ENCODE data around the gene EHD3. TPM values are rescaled to one million over a fixed set of nuclear protein-coding genes. Genes with fewer than 3 reads are reported as not detected.

EHD3 gene
- total and polyA plus RNA-seq, 2 of the 8 experiments (the other 6 are each of a cell fraction or from before 2014, with no cell fraction given) = 9.3 to 12.0 TPM

DNA sequence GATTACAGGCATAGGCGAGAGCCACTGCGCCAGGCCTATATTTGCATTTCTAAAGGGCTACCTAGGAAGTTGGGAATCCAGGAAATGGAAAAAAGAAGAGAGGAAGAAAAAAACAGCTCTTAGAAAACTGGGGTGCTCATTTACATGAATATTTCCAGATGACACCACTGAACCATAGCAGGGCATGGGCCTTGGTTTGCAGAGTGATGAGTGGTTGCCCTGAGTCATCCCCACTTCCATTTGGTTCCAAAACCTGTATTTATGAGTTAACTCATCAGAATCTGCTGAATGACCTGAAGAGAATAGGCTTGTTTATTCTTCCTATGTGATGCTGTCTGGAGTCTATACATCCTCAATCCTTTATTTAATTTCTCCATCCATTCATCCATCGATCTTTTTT is 36.2 kb downstream of the EHD3 start:
- H3K56ac ChIP-seq (replicated peaks; ENCODE audit: insufficient read length, low read depth, low read length) = no peak overlapping the region
- no peaks in the 10 kb centered on the region for H3K27me3 ChIP-seq (replicated peaks in 1 of 4; ENCODE audit: control insufficient read depth in 3 of 4, extremely low read depth in 1 of 4, insufficient read depth in 3 of 4, low read length in 3 of 4)
- H4K20me1 ChIP-seq (replicated peaks in 1 of 2; ENCODE audit: control insufficient read depth in 1 of 2, insufficient read depth in 2 of 2, low read length in 2 of 2) = peaks cover 0 to 1% of the 10 kb centered on the region in 2 experiments
- FAIRE-seq = no peak
- no peak overlapping the region for H3K9ac ChIP-seq (replicated peaks in 1 of 4; ENCODE audit: extremely low read depth in 1 of 4, low read depth in 3 of 4, low read length in 3 of 4)
- no peak overlapping the region for H4K8ac ChIP-seq (ENCODE audit: extremely low read depth, insufficient read depth, low read length)
- DNase-seq (ENCODE audit: low read depth in 1 of 2, low spot score in 2 of 2) = no peak
- H3K79me1 ChIP-seq (ENCODE audit: low read depth, low read length) = no peaks in the 10 kb centered on the region
- no peak overlapping the region for H3K23ac ChIP-seq (ENCODE audit: insufficient read length)
- no peak overlapping the region for H3K4me3 ChIP-seq (ENCODE audit: extremely low read depth in 1 of 4, insufficient read depth in 2 of 4, low read depth in 3 of 4, low read length in 4 of 4)
- POLR2A ChIA-PET (ENCODE audit: partially characterized antibody) = interaction anchor here (0.9 to 1.5 kb wide), 4 partner anchors 10 to 559 kb away, joined by 3 to 4 read pairs (median 3); no protein-coding TSS in a partner anchor
- no peak overlapping the region for H2AK5ac ChIP-seq (ENCODE audit: low read depth, low read length)
- no peak overlapping the region for H2BK120ac ChIP-seq (replicated peaks; ENCODE audit: low read depth, low read length)
- no peak overlapping the region for H3K27ac ChIP-seq (ENCODE audit: low read depth, low read length)
- H4K5ac ChIP-seq (ENCODE audit: insufficient read length, low read depth, low read length) = no peak overlapping the region
- peak overlapping the region; percentile 29 to 34; a peak in 1 of 4 replicates for H3K4me2 ChIP-seq (ENCODE audit: insufficient read depth in 1 of 2, low read depth in 2 of 2, low read length in 2 of 2)
- no peak overlapping the region for H3K4ac ChIP-seq (replicated peaks; ENCODE audit: insufficient read length, low read depth, low read length)
- TF ChIP-seq RNF2 (IDR thresholded peaks at IDR 0.05; ENCODE audit: borderline replicate concordance, low read depth, low read length, missing control alignments, poor library complexity, severe bottlenecking) (no peak), SUZ12 (IDR thresholded peaks at IDR 0.05; ENCODE audit: low read length) (no peak), GABPA (IDR thresholded peaks at IDR 0.05; ENCODE audit: borderline replicate concordance, insufficient read depth, low read length) (no peak), PHF8 (conservative IDR thresholded peaks at IDR 0.05; ENCODE audit: low read depth, low read length) (no peak), JUN (IDR thresholded peaks at IDR 0.05; ENCODE audit: low read depth, low read length) (no peak)
- TF ChIP-seq, protein P1, sequence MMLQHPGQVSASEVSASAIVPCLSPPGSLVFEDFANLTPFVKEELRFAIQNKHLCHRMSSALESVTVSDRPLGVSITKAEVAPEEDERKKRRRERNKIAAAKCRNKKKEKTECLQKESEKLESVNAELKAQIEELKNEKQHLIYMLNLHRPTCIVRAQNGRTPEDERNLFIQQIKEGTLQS (IDR thresholded peaks at IDR 0.05; ENCODE audit: insufficient read depth, low read depth, low read length) = no peak
- no peak overlapping the region for H2BK5ac ChIP-seq (ENCODE audit: low read depth, low read length)
- H3K4me1 ChIP-seq (replicated peaks in 1 of 4; ENCODE audit: control insufficient read depth in 3 of 4, insufficient read depth in 4 of 4, low read length in 3 of 4) = peaks cover 2 to 15% (median 8%) of the 10 kb centered on the region in 4 experiments; a peak in 4 of 7 replicates
- no peak overlapping the region for H2BK12ac ChIP-seq (ENCODE audit: low read depth, low read length)
- H3K14ac ChIP-seq (ENCODE audit: insufficient read length) = no peak overlapping the region
- no peaks in the 10 kb centered on the region for H3K79me2 ChIP-seq (ENCODE audit: control insufficient read depth in 1 of 2, insufficient read depth in 2 of 2, low read length in 2 of 2)
- CTCF ChIA-PET (ENCODE audit: partially characterized antibody) = interaction anchor here (0.8 to 2.7 kb wide), 7 partner anchors 12 to 63 kb away, joined by 3 to 15 read pairs (median 3); partner anchors contain the start of gene EHD3
- H2BK20ac ChIP-seq (ENCODE audit: low read length) = no peak overlapping the region
- H4K91ac ChIP-seq (replicated peaks; ENCODE audit: insufficient read length, low read length) = no peak overlapping the region
- no peaks in the 10 kb centered on the region for H3K36me3 ChIP-seq (ENCODE audit: control insufficient read depth in 2 of 4, insufficient read depth in 4 of 4, low read length in 3 of 4)
- 41% methylated on average over 3 of the region's 3 CpGs; no CpG with 5 or more reads in 1 of the 2 experiments for WGBS, 2 experiments (ENCODE audit: extremely low coverage in 1 of 2, insufficient coverage in 1 of 2, insufficient read length in 1 of 2, insufficient replicate concordance in 2 of 2, low coverage in 1 of 2, low lambda C conversion rate in 2 of 2, missing lambda C conversion rate in 1 of 2)
- no peaks in the 10 kb centered on the region for H3K9me3 ChIP-seq (ENCODE audit: insufficient read depth in 2 of 2, low read depth in 1 of 2, low read length in 1 of 2)
- H3K18ac ChIP-seq (ENCODE audit: extremely low read depth, low read length) = no peak overlapping the region
- no peaks in the 10 kb centered on the region for H3K23me2 ChIP-seq (ENCODE audit: low read depth, low read length)
- H2BK15ac ChIP-seq (ENCODE audit: low read length) = no peak overlapping the region
- no peak overlapping the region for H2AFZ ChIP-seq (ENCODE audit: low read length)

Data from H1 (cell line).